ENCODE results near the gene MIB2. TPM values are rescaled to one million over a fixed set of nuclear protein-coding genes. Genes with fewer than 3 reads are reported as not detected.

Gene MIB2
- total and polyA plus RNA-seq, 2 of the 4 experiments (the other 2 are of a cell fraction), result 17.2 to 47.8 TPM

GRCh38 chr1:1677718-1678580 is 62.6 kb downstream of the MIB2 start:
- H3K14ac ChIP-seq (replicated peaks; ENCODE audit: low read depth, low read length), result no peak overlapping the region
- H3K27me3 ChIP-seq (ENCODE audit: control insufficient read depth, insufficient read depth, low read length), result no peaks in the 10 kb centered on the region
- WGBS, 2 experiments (ENCODE audit: extremely low coverage in 2 of 2, insufficient read length in 1 of 2), result 93% methylated on average over 24 of the region's 39 CpGs; no CpG with 5 or more reads in 1 of the 2 experiments
- H3K4me2 ChIP-seq (ENCODE audit: low read depth, low read length), result no peak overlapping the region
- no peak overlapping the region for H4K91ac ChIP-seq (ENCODE audit: insufficient read depth, low read depth, low read length)
- no peak overlapping the region for H2BK120ac ChIP-seq (ENCODE audit: low read depth, low read length)
- H3K18ac ChIP-seq (ENCODE audit: low read depth, low read length), result no peak overlapping the region
- POLR2A ChIA-PET (ENCODE audit: unreplicated experiment), result no interaction called here
- TF ChIP-seq POLR2A (IDR thresholded peaks at IDR 0.05; ENCODE audit: low read depth, low read length), result no peak
- no peak for TF ChIP-seq RAD21 (IDR thresholded peaks at IDR 0.05; ENCODE audit: low read length)
- TF ChIP-seq RCOR1 (IDR thresholded peaks at IDR 0.05; ENCODE audit: insufficient replicate concordance, low read length), result no peak
- no peak for TF ChIP-seq MAFK (IDR thresholded peaks at IDR 0.05; ENCODE audit: low read depth, low read length)
- TF ChIP-seq CTCF (conservative IDR thresholded peaks at IDR 0.05; ENCODE audit: low read depth, low read length), result no peak
- no peak for TF ChIP-seq CEBPB (IDR thresholded peaks at IDR 0.05; ENCODE audit: low read depth, low read length)
- no peak for TF ChIP-seq RFX5 (IDR thresholded peaks at IDR 0.05; ENCODE audit: low read depth, low read length)
- no peak for TF ChIP-seq MXI1 (IDR thresholded peaks at IDR 0.05; ENCODE audit: borderline replicate concordance, low read depth, low read length)
- TF ChIP-seq FOS (IDR thresholded peaks at IDR 0.05; ENCODE audit: low read depth, low read length), result no peak
- TF ChIP-seq, protein P1, sequence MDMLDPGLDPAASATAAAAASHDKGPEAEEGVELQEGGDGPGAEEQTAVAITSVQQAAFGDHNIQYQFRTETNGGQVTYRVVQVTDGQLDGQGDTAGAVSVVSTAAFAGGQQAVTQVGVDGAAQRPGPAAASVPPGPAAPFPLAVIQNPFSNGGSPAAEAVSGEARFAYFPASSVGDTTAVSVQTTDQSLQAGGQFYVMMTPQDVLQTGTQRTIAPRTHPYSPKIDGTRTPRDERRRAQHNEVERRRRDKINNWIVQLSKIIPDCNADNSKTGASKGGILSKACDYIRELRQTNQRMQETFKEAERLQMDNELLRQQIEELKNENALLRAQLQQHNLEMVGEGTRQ (IDR thresholded peaks at IDR 0.05; ENCODE audit: low read depth, low read length), result no peak
- no peak for TF ChIP-seq MAZ (IDR thresholded peaks at IDR 0.05; ENCODE audit: borderline replicate concordance, low read depth, low read length)
- no peak for TF ChIP-seq NFE2L2 (IDR thresholded peaks at IDR 0.05; ENCODE audit: low read depth, low read length)
- TF ChIP-seq CHD1 (IDR thresholded peaks at IDR 0.05; ENCODE audit: low read depth, low read length), result no peak
- no peak for TF ChIP-seq SMC3 (IDR thresholded peaks at IDR 0.05; ENCODE audit: low read depth, low read length)
- no peak overlapping the region for H3K4me3 ChIP-seq (ENCODE audit: insufficient read depth, low read depth, low read length)
- H2BK15ac ChIP-seq (ENCODE audit: low read depth, low read length), result no peak overlapping the region
- no peak overlapping the region for H3K4ac ChIP-seq (ENCODE audit: low read depth, low read length)
- DNase-seq, result no peak
- peaks cover 26% of the 10 kb centered on the region for H4K20me1 ChIP-seq (ENCODE audit: insufficient read depth, low read length)
- dilution Hi-C loops (cut with HindIII; ENCODE audit: low sequenced_read_pairs, unreplicated experiment) (no loop called here), intact Hi-C loops (cut with micrococcal nuclease) (no loop called here), in situ Hi-C loops (cut with MboI; ENCODE audit: low sequenced_read_pairs) (no loop called here)
- H3K9me1 ChIP-seq (ENCODE audit: insufficient read depth, low read length), result peaks cover 5% of the 10 kb centered on the region; the same call in 1 of the 2 replicates
- BruUV-seq (replicated peaks), result no TSS peak
- H3K23ac ChIP-seq (ENCODE audit: low read depth, low read length), result no peak overlapping the region
- no peak overlapping the region for H2BK5ac ChIP-seq (ENCODE audit: low read depth, low read length, poor library complexity, severe bottlenecking)
- H2AK9ac ChIP-seq (replicated peaks; ENCODE audit: low read depth, low read length, poor library complexity), result no peak overlapping the region
- no peak for ATAC-seq (ENCODE audit: low read depth)
- H3K9ac ChIP-seq (ENCODE audit: low read depth, low read length), result no peak overlapping the region
- peaks cover 2% of the 10 kb centered on the region; the same call in 1 of the 2 replicates for H3K4me1 ChIP-seq (ENCODE audit: control insufficient read depth, insufficient read depth, low read length)
- no peak overlapping the region for H3K56ac ChIP-seq (ENCODE audit: extremely low read depth, insufficient read depth, low read length)
- H4K8ac ChIP-seq (ENCODE audit: low read depth in 2 of 2, low read length in 2 of 2), result no peak overlapping the region
- no peak overlapping the region for H3K27ac ChIP-seq (ENCODE audit: insufficient read depth, low read length)
- H3K36me3 ChIP-seq (ENCODE audit: control insufficient read depth, insufficient read depth, low read length), result peaks cover 18% of the 10 kb centered on the region
- H3K9me3 ChIP-seq (ENCODE audit: control insufficient read depth, insufficient read depth, low read length), result no peaks in the 10 kb centered on the region
- H4K5ac ChIP-seq (ENCODE audit: low read depth, low read length), result no peak overlapping the region
- peaks cover 6 to 41% of the 10 kb centered on the region in 2 experiments for H3K79me1 ChIP-seq (ENCODE audit: low read depth in 1 of 2, low read length in 2 of 2)
- CTCF ChIA-PET, result interaction anchor here (0.7 kb wide), 1 partner anchor 9 kb away, joined by 3 read pairs; no protein-coding TSS in a partner anchor
- H2BK20ac ChIP-seq (ENCODE audit: low read depth, low read length), result no peak overlapping the region
- no peak overlapping the region for H2AK5ac ChIP-seq (ENCODE audit: low read depth, low read length)
- H2AFZ ChIP-seq (replicated peaks; ENCODE audit: low read length, poor library complexity), result peak overlapping the region; percentile 37
